ENCODE results near the gene IREB2. TPM values are rescaled to one million over a fixed set of nuclear protein-coding genes. Genes with fewer than 3 reads are reported as not detected.

Gene IREB2
- total and polyA plus RNA-seq, 2 of the 13 experiments (the other 11 are each of a cell fraction or from before 2014, with no cell fraction given), result 24.2 to 30.4 TPM

DNA sequence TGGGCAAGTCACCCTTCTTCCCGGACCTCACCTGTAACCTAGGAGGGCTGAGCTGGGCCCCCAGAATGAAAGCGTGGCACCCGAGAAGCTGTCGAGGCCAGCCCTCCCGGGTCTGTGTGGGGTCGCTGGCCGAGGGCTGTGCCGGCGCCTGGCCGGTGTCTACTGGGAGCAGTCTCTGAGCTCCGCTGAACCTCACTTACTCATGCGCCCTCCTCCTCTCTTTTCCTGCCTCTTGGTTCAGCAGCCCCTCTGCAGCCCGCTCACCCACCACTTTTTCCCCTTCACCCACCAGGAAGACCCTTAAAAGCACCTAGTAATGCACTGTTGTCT, 69.8 kb downstream of the IREB2 start (continued):
- TF ChIP-seq, protein P1, sequence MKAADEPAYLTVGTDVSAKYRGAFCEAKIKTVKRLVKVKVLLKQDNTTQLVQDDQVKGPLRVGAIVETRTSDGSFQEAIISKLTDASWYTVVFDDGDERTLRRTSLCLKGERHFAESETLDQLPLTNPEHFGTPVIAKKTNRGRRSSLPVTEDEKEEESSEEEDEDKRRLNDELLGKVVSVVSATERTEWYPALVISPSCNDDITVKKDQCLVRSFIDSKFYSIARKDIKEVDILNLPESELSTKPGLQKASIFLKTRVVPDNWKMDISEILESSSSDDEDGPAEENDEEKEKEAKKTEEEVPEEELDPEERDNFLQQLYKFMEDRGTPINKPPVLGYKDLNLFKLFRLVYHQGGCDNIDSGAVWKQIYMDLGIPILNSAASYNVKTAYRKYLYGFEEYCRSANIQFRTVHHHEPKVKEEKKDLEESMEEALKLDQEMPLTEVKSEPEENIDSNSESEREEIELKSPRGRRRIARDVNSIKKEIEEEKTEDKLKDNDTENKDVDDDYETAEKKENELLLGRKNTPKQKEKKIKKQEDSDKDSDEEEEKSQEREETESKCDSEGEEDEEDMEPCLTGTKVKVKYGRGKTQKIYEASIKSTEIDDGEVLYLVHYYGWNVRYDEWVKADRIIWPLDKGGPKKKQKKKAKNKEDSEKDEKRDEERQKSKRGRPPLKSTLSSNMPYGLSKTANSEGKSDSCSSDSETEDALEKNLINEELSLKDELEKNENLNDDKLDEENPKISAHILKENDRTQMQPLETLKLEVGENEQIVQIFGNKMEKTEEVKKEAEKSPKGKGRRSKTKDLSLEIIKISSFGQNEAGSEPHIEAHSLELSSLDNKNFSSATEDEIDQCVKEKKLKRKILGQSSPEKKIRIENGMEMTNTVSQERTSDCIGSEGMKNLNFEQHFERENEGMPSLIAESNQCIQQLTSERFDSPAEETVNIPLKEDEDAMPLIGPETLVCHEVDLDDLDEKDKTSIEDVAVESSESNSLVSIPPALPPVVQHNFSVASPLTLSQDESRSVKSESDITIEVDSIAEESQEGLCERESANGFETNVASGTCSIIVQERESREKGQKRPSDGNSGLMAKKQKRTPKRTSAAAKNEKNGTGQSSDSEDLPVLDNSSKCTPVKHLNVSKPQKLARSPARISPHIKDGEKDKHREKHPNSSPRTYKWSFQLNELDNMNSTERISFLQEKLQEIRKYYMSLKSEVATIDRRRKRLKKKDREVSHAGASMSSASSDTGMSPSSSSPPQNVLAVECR (CRISPR knock-in tag; IDR thresholded peaks at IDR 0.05; ENCODE audit: borderline replicate concordance), result no peak; the same call in 1 of the 2 replicates
- TF ChIP-seq MYC (CRISPR knock-in tag; IDR thresholded peaks at IDR 0.05; ENCODE audit: borderline replicate concordance), result no peak
- no peak for TF ChIP-seq MTA3 (CRISPR knock-in tag; IDR thresholded peaks at IDR 0.05)
- TF ChIP-seq MLLT10 (CRISPR knock-in tag; IDR thresholded peaks at IDR 0.05), result no peak
- TF ChIP-seq SSRP1 (CRISPR knock-in tag; IDR thresholded peaks at IDR 0.05), result no peak
- no peak for TF ChIP-seq NKX3-1 (CRISPR knock-in tag; IDR thresholded peaks at IDR 0.05)
- no peak for TF ChIP-seq KLF15 (CRISPR knock-in tag; IDR thresholded peaks at IDR 0.05; ENCODE audit: borderline replicate concordance)
- TF ChIP-seq ZBTB7A (CRISPR knock-in tag; IDR thresholded peaks at IDR 0.05), result no peak
- no peak for TF ChIP-seq NFYB (CRISPR knock-in tag; IDR thresholded peaks at IDR 0.05)
- TF ChIP-seq, protein P2, sequence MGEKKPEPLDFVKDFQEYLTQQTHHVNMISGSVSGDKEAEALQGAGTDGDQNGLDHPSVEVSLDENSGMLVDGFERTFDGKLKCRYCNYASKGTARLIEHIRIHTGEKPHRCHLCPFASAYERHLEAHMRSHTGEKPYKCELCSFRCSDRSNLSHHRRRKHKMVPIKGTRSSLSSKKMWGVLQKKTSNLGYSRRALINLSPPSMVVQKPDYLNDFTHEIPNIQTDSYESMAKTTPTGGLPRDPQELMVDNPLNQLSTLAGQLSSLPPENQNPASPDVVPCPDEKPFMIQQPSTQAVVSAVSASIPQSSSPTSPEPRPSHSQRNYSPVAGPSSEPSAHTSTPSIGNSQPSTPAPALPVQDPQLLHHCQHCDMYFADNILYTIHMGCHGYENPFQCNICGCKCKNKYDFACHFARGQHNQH (CRISPR knock-in tag; IDR thresholded peaks at IDR 0.05), result no peak
- TF ChIP-seq MAF1 (CRISPR knock-in tag; IDR thresholded peaks at IDR 0.05; ENCODE audit: borderline replicate concordance), result 0 out of 2 replicates have a peak, but pooled peaks have one; percentile 75
- TF ChIP-seq ZBTB20 (CRISPR knock-in tag; IDR thresholded peaks at IDR 0.05; ENCODE audit: borderline replicate concordance, low read depth), result 0 out of 2 replicates have a peak, but pooled peaks have one; percentile 8
- no peak for TF ChIP-seq MIXL1 (CRISPR knock-in tag; IDR thresholded peaks at IDR 0.05)
- no peak for TF ChIP-seq TMF1 (CRISPR knock-in tag; IDR thresholded peaks at IDR 0.05; ENCODE audit: low read depth)
- TF ChIP-seq ATF1 (CRISPR knock-in tag; IDR thresholded peaks at IDR 0.05), result no peak
- TF ChIP-seq, protein P3, sequence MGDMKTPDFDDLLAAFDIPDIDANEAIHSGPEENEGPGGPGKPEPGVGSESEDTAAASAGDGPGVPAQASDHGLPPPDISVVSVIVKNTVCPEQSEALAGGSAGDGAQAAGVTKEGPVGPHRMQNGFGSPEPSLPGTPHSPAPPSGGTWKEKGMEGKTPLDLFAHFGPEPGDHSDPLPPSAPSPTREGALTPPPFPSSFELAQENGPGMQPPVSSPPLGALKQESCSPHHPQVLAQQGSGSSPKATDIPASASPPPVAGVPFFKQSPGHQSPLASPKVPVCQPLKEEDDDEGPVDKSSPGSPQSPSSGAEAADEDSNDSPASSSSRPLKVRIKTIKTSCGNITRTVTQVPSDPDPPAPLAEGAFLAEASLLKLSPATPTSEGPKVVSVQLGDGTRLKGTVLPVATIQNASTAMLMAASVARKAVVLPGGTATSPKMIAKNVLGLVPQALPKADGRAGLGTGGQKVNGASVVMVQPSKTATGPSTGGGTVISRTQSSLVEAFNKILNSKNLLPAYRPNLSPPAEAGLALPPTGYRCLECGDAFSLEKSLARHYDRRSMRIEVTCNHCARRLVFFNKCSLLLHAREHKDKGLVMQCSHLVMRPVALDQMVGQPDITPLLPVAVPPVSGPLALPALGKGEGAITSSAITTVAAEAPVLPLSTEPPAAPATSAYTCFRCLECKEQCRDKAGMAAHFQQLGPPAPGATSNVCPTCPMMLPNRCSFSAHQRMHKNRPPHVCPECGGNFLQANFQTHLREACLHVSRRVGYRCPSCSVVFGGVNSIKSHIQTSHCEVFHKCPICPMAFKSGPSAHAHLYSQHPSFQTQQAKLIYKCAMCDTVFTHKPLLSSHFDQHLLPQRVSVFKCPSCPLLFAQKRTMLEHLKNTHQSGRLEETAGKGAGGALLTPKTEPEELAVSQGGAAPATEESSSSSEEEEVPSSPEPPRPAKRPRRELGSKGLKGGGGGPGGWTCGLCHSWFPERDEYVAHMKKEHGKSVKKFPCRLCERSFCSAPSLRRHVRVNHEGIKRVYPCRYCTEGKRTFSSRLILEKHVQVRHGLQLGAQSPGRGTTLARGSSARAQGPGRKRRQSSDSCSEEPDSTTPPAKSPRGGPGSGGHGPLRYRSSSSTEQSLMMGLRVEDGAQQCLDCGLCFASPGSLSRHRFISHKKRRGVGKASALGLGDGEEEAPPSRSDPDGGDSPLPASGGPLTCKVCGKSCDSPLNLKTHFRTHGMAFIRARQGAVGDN (CRISPR knock-in tag; IDR thresholded peaks at IDR 0.05), result no peak; the same call in 1 of the 2 replicates
- TF ChIP-seq TBX3 (IDR thresholded peaks at IDR 0.05; ENCODE audit: borderline replicate concordance), result no peak
- no peak for TF ChIP-seq PAF1 (CRISPR knock-in tag; IDR thresholded peaks at IDR 0.05)
- no peak for TF ChIP-seq GATAD1 (CRISPR knock-in tag; IDR thresholded peaks at IDR 0.05)
- TF ChIP-seq ZNF724P (CRISPR knock-in tag; IDR thresholded peaks at IDR 0.05; ENCODE audit: borderline replicate concordance), result no peak

All from HepG2 (cell line).